GM13976 (cell line): ENCODE results near the gene KRTAP5-3.
"Not testable (repeated sequence)": the region's sequence is repeated elsewhere in the genome, so short reads cannot be mapped to it uniquely, and the experiment has no call there.

Source experiments
- DNase-seq: peaks from one replicate; pipeline ENCODE4 v3.0.0; 2012; ENCODE audit warnings: low spot score
- in situ Hi-C: fragments of 300-500 bp; cut with MboI; formaldehyde crosslinking; loops from one replicate; pipeline ENCODE4 v1.12.0; 2022; ENCODE audit warnings: low sequenced_read_pairs, mixed read lengths, inconsistent platforms; ENCODE audit not compliant: unreplicated experiment
- TF ChIP-seq, protein P1 (sequence below): IDR thresholded peaks from 2 replicates; pipeline ENCODE4 v1.5.1; 2012; ENCODE audit warnings: borderline replicate concordance, mild to moderate bottlenecking; ENCODE audit not compliant: insufficient read depth; ENCODE audit errors: extremely low read depth, missing control alignments, control extremely low read depth

The KRTAP5-3 gene

GRCh38 chr11:1622086-1622485 lies 13.8 kb upstream of the KRTAP5-3 start, which contains the start of gene KRTAP5-4:
Gene KRTAP5-4, minus strand, starts transcription at chr11:1622138. Its CDS starts 45 bp downstream, at chr11:1622093.
- DNase-seq = no peak
- in situ Hi-C loops = no loop called here
- TF ChIP-seq, protein P1, sequence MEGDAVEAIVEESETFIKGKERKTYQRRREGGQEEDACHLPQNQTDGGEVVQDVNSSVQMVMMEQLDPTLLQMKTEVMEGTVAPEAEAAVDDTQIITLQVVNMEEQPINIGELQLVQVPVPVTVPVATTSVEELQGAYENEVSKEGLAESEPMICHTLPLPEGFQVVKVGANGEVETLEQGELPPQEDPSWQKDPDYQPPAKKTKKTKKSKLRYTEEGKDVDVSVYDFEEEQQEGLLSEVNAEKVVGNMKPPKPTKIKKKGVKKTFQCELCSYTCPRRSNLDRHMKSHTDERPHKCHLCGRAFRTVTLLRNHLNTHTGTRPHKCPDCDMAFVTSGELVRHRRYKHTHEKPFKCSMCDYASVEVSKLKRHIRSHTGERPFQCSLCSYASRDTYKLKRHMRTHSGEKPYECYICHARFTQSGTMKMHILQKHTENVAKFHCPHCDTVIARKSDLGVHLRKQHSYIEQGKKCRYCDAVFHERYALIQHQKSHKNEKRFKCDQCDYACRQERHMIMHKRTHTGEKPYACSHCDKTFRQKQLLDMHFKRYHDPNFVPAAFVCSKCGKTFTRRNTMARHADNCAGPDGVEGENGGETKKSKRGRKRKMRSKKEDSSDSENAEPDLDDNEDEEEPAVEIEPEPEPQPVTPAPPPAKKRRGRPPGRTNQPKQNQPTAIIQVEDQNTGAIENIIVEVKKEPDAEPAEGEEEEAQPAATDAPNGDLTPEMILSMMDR = no peak

DNA sequence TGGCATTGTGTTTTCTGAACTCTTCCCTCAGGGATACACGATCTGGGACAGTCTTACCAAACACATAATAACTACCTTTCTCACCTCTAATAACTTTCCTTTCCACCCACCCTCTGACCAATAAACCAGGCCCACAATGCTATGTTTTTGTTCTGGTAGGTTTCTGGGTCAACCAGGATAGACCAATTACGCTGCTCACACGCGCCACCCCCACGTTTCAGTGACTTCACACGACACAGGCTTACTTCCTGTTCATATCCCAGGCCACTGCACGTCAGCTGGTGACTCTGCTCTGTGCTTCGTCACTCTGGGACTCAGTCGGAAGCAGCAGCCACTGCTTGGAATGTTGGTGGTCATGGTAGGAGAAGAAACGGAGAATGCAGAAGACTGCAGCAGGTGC lies 11.2 kb upstream of the KRTAP5-3 start:
- TF ChIP-seq, protein P1 = no peak
- no peak for DNase-seq
- in situ Hi-C loops = no loop called here

DNA sequence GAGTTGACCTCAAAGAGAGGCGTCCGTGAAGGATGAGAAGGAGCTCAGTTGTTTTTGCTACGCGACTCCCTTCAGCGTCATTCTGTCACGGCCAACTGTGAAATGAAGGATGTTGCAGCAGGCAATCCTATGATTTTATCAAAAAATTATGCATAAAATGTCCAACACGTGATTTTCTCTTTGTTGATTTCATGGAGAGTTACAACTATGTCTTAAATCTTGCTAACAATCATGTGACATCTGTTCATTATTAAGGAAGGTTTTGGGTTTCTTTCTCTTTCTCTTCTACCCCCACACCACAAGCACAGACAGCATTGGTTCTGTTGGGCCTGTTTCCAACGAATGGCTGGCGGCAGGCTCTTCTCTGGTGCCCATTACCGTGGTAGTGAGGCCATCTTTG lies 10.0 kb upstream of the KRTAP5-3 start:
- in situ Hi-C loops = no loop called here
- TF ChIP-seq, protein P1 = no peak
- no peak for DNase-seq

GRCh38 chr11:1607901-1608300 lies 362 bp downstream of the KRTAP5-3 start:
- in situ Hi-C loops, DNase-seq: not testable (repeated sequence)

DNA sequence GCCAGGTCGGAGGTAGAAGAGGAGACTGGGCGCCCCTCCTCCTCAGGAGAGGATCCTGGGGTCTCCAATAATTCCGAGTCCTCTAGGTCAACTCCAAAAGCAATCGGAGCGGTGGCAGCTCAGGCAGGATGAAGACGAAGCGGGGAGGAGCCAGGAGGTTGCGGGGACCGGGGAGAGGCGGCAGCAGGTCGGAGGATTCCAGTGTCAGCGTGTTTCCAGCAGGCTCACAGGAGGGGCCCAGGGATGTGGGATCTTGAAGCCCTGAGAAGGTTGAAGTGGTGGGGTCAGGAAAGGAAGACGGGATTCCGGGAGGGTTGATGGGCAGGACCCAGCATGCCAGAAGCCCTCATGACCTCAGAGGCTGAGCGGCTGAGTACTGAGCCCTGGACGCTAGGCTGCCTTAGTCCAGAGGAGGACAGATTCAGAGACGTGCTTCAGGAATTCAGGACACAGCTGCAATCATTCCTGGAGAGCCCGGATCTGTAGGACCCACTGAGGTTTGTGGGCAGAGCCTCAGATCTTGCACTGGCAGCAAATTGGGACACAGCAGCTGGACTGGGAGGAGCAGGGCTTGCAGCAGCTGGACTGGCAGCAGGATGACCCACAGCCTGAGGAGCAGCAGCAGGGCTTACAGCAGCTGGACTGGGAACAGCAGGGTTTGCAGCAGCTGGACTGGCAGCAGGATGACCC lies 962 bp downstream of the KRTAP5-3 start:
- DNase-seq, in situ Hi-C loops: not testable (repeated sequence)

DNA sequence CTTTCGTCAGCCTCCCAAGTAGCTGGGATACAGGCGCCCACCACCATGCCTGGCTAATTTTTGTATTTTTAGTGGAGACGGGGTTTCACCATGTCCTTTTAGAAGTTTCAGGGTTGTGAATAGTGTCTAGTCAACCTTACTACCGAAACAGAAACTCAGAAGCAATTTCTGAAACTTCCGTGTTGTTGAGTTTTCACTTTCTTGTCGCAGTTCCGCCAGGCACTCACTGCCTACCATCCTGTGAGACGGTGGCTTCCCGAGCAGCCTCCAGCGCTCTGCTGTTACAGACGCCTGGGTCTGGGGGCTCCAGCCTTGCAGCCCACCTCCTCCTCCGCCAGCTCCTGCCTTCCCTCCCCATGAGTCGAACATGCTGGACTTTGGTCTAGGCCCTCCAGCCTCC lies 2.3 kb downstream of the KRTAP5-3 start:
- DNase-seq = peak; percentile 79
- in situ Hi-C loops = not testable (repeated sequence)

DNA sequence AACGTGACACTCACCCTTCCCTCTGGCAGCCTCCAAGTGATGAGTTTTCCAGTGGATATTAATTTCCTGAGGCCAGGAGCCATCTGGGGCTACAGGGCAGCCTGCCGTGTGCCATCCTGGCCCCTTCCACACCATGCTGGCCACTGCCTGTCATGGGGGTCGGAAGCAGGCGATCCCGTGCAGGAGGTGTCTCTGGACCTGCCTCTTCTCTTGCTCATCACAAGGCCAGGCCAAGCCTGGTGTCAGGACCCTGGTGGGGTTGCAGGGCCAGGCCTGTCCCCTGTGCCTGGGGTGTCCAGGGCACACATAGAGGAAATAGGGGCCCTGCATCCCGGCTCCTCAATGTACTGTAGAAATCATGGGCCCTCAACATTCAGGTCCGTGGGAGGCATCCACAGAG lies 3.6 kb downstream of the KRTAP5-3 start:
- DNase-seq = no peak
- in situ Hi-C loops = no loop called here
- TF ChIP-seq, protein P1 = no peak

DNA sequence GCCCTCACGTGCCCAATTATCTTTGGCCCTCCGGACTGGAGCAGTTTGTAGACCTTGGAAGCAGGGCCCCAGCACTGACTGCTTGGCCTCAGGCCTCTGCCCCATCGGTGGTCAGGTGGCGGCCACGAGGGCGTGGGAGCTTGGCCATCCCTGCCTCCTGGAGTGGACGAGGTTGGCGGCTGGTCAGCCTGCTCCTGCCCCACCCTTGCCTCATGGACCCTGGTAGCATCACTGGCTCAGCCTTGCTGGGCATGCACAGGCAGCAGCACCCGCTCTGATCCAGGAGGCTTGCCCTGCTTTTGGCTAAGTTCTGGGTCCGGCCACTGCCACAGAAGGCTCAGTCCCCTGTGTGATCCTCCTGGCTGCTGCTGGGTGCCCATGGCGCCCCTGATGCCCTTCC lies 4.1 kb downstream of the KRTAP5-3 start:
- no peak for DNase-seq
- in situ Hi-C loops = no loop called here
- TF ChIP-seq, protein P1 = no peak
